Measurements from ENCODE around the gene TSHZ3.

DNA sequence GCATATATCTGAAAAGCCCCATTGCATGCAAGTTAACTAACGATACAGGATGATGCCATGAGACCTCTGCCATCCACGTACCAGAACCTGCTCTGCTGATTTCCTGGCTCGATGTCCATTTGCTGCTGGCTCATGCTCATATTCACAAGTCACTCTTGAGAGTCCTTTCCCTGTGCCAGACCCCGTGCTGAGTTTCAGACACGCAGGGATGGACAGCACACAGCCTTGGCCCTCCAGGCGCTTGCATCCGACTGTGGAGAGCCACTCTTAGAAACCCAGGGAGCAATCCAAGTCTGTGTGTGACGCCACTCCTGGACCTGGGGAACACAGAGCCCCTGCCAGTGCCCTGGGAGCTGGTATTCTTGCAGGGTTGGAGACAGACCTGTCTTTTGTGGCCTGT is 37.6 kb upstream of the TSHZ3 start:
- TF ChIP-seq POLR2AphosphoS5 (IDR thresholded peaks at IDR 0.05; ENCODE audit: low read depth, low read length) (no peak), TAF1 (IDR thresholded peaks at IDR 0.05; ENCODE audit: borderline replicate concordance, insufficient read depth, low read length) (no peak)
- TF ChIP-seq, protein P1, sequence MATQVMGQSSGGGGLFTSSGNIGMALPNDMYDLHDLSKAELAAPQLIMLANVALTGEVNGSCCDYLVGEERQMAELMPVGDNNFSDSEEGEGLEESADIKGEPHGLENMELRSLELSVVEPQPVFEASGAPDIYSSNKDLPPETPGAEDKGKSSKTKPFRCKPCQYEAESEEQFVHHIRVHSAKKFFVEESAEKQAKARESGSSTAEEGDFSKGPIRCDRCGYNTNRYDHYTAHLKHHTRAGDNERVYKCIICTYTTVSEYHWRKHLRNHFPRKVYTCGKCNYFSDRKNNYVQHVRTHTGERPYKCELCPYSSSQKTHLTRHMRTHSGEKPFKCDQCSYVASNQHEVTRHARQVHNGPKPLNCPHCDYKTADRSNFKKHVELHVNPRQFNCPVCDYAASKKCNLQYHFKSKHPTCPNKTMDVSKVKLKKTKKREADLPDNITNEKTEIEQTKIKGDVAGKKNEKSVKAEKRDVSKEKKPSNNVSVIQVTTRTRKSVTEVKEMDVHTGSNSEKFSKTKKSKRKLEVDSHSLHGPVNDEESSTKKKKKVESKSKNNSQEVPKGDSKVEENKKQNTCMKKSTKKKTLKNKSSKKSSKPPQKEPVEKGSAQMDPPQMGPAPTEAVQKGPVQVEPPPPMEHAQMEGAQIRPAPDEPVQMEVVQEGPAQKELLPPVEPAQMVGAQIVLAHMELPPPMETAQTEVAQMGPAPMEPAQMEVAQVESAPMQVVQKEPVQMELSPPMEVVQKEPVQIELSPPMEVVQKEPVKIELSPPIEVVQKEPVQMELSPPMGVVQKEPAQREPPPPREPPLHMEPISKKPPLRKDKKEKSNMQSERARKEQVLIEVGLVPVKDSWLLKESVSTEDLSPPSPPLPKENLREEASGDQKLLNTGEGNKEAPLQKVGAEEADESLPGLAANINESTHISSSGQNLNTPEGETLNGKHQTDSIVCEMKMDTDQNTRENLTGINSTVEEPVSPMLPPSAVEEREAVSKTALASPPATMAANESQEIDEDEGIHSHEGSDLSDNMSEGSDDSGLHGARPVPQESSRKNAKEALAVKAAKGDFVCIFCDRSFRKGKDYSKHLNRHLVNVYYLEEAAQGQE (IDR thresholded peaks at IDR 0.05; ENCODE audit: insufficient read depth in 1 of 2, low read depth in 2 of 2, low read length in 2 of 2): no peak

All from PFSK-1 (cell line).